ENCODE measurements around the gene CHI3L1.

Gene CHI3L1

GRCh38 chr1:203129501-203130231, 56.8 kb downstream of the CHI3L1 start:
- no peak for DNase-seq

Measured in amniotic stem cell (primary cell).